K562 (cell line): ENCODE measurements around the gene TLE6. TPM values are rescaled to one million over a fixed set of nuclear protein-coding genes. Genes with fewer than 3 reads are reported as not detected.
A peak's percentile ranks its signal among the peaks of the same experiment; 100 is the strongest.

ENCODE experiments used
- CLOCK ChIP-seq: fragments of 250-450 bp; sonication (Bioruptor Pico); IDR thresholded peaks from 2 replicates; pipeline ENCODE4 v1.4.0; 2020; ENCODE audit warnings: mild to moderate bottlenecking, moderate library complexity, borderline replicate concordance
- CREB1 ChIP-seq, 2 experiments: sonication (generic) in 1 of 2; formaldehyde crosslinking in 1 of 2; IDR thresholded peaks; 2 replicates each; pipeline versions ENCODE4 v1.6.1 to v1.8.0; 2012 to 2022; ENCODE audit warnings: inconsistent platforms in 1 of 2, mild to moderate bottlenecking in 1 of 2, missing genetic modification reagents in 1 of 2, moderate library complexity in 1 of 2
- CTCFL ChIP-seq: IDR thresholded peaks from 2 replicates; pipeline ENCODE4 v1.6.1; 2011; ENCODE audit warnings: borderline replicate concordance, low read depth, mild to moderate bottlenecking, moderate library complexity, low read length; ENCODE audit not compliant: insufficient read depth, poor library complexity, severe bottlenecking
- E2F8 ChIP-seq: fragments of 450-650 bp; IDR thresholded peaks from 2 replicates; pipeline ENCODE4 v1.7.1; 2018; ENCODE audit warnings: mild to moderate bottlenecking, low read depth; ENCODE audit not compliant: partially characterized antibody
- FOXM1 ChIP-seq, 2 experiments: fragments of 450-650 bp in 1 of 2; sonication (generic) in 1 of 2; formaldehyde crosslinking in 1 of 2; IDR thresholded peaks; 2 replicates each; pipeline versions ENCODE4 v1.6.1 to v1.9.0; 2017 to 2022; ENCODE audit warnings: low read depth in 2 of 2, mild to moderate bottlenecking in 2 of 2, missing genetic modification reagents in 1 of 2, moderate library complexity in 1 of 2
- GABPB1 ChIP-seq: sonication (generic); formaldehyde crosslinking; IDR thresholded peaks from 2 replicates; pipeline ENCODE4 v1.8.0; 2022; ENCODE audit warnings: mild to moderate bottlenecking, missing genetic modification reagents
- GABPB2 ChIP-seq: fragments of 250-450 bp; sonication (Bioruptor Pico); conservative IDR thresholded peaks from 2 replicates; pipeline ENCODE4 v1.5.1; 2021; ENCODE audit warnings: mild to moderate bottlenecking
- HDGF ChIP-seq: fragments of 450-650 bp; IDR thresholded peaks from 2 replicates; pipeline ENCODE4 v1.6.1; 2016
- MLLT1 ChIP-seq, 2 experiments: fragments of 450-650 bp; IDR thresholded peaks; 2 replicates each; pipeline ENCODE4 v1.6.1; 2016
- NUFIP1 ChIP-seq: fragments of 450-650 bp; IDR thresholded peaks from 2 replicates; pipeline ENCODE4 v1.6.1; 2018; ENCODE audit not compliant: partially characterized antibody
- RBM22 ChIP-seq: fragments of 200-400 bp; formaldehyde crosslinking; IDR thresholded peaks from 2 replicates; pipeline ENCODE4 v1.6.1; 2018; ENCODE audit warnings: low read length, low read depth; ENCODE audit not compliant: poor library complexity, severe bottlenecking
- SNAPC5 ChIP-seq: fragments of 250-450 bp; sonication (Bioruptor Pico); IDR thresholded peaks from 2 replicates; pipeline ENCODE4 v1.8.0; 2021; ENCODE audit warnings: moderate library complexity, mild to moderate bottlenecking, inconsistent platforms
- XRCC4 ChIP-seq: IDR thresholded peaks from one replicate; pipeline ENCODE4 v1.6.1; 2011; ENCODE audit not compliant: insufficient read depth, insufficient read length; ENCODE audit errors: extremely low read depth
- ZBTB26 ChIP-seq: fragments of 450-650 bp; formaldehyde crosslinking; IDR thresholded peaks from 2 replicates; pipeline ENCODE4 v1.4.0; 2022; ENCODE audit warnings: missing genetic modification characterization
- ZNF174 ChIP-seq: fragments of 250-450 bp; sonication (Bioruptor Pico); IDR thresholded peaks from 2 replicates; pipeline ENCODE4 v1.4.0; 2020; ENCODE audit warnings: mild to moderate bottlenecking
- ZNF239 ChIP-seq: fragments of 250-450 bp; sonication (Bioruptor Pico); IDR thresholded peaks from 2 replicates; pipeline ENCODE4 v1.4.0; 2020; ENCODE audit warnings: mild to moderate bottlenecking
- ZNF445 ChIP-seq: fragments of 250-450 bp; sonication (Bioruptor Pico); IDR thresholded peaks from 2 replicates; pipeline ENCODE4 v1.4.0; 2020; ENCODE audit warnings: low read depth, mild to moderate bottlenecking, moderate library complexity
- ZZZ3 ChIP-seq: fragments of 450-650 bp; IDR thresholded peaks from 2 replicates; pipeline ENCODE4 v1.6.1; 2016; ENCODE audit warnings: antibody characterized with exemption, mild to moderate bottlenecking, moderate library complexity
- polyA plus RNA-seq, 8 experiments: library from polyadenylated mRNA; depleted of rRNA in 4 of 8; stranded (reverse) in 5 of 8; unstranded in 3 of 8; fragments of >200 nt; fragmentation: Nextera tagmentation in 2 of 8; fragmentation: Illumina TruSeq in 1 of 8; extraction: Ambion mirVana in 2 of 8; extraction: Trizol in 1 of 8; gene quantifications; 2 replicates each; pipeline versions ENCODE4 v1.2.1 to v1.2.3, GENCODE V29; 2011 to 2014; ENCODE audit warnings: inconsistent platforms in 1 of 8, missing spikeins in 1 of 8
- total RNA-seq, 7 experiments: library from RNA; depleted of rRNA in 6 of 7; stranded (reverse); fragments of >200 nt in 6 of 7; fragmentation: Illumina TruSeq in 2 of 7; extraction: Trizol in 2 of 7; gene quantifications; 2 replicates each; pipeline versions ENCODE4 v1.2.1 to v1.2.3, GENCODE V29; 2011 to 2021; ENCODE audit warnings: low replicate concordance in 1 of 7

Gene TLE6
- total and polyA plus RNA-seq, 9 of the 15 experiments (the other 6 are each of a cell fraction or from before 2014, with no cell fraction given), result 1.1 to 6.1 (median 2.5) TPM

- TF ChIP-seq CREB1 (IDR thresholded peaks at IDR 0.05) (peak; percentile 60; the same call in 1 of the 2 replicates), CREB1 (CRISPR knock-in tag; IDR thresholded peaks at IDR 0.05) (no peak), CTCFL (no peak), RBM22 (no peak), SNAPC5 (CRISPR knock-in tag) (no peak), CLOCK (CRISPR knock-in tag) (no peak), MLLT1 (IDR thresholded peaks at IDR 0.05) (no peak; a peak in 1 of 4 replicates), ZBTB26 (CRISPR knock-in tag) (no peak), FOXM1 (IDR thresholded peaks at IDR 0.05; ENCODE audit: low read depth) (peak; percentile 95), FOXM1 (CRISPR knock-in tag; IDR thresholded peaks at IDR 0.05; ENCODE audit: low read depth) (no peak), XRCC4 (no peak), HDGF (no peak), GABPB1 (CRISPR knock-in tag) (no peak), ZNF174 (CRISPR knock-in tag) (no peak), ZZZ3 (no peak), E2F8 (no peak), GABPB2 (CRISPR knock-in tag) (no peak), ZNF445 (CRISPR knock-in tag) (no peak), NUFIP1 (no peak), ZNF239 (no peak)
Observed at GRCh38 chr19:2949939-2950285, 27.5 kb upstream of the TLE6 start (continued).
